HFF-Myc (cell line): ENCODE results near the gene EXOSC10.
"Not testable (repeated sequence)": the region's sequence is repeated elsewhere in the genome, so short reads cannot be mapped to it uniquely, and the experiment has no call there.

Source experiments
- DNase-seq: peaks from one replicate; pipeline ENCODE4 v3.0.0-alpha.2; 2011; ENCODE audit warnings: low read depth; ENCODE audit errors: extremely low read depth
- H3K4me3 ChIP-seq: replicated peaks from 2 replicates; pipeline ENCODE4 v1.5.1; 2011; ENCODE audit warnings: low read depth, mild to moderate bottlenecking, control low read depth, low read length
- CTCF ChIP-seq: IDR thresholded peaks from 2 replicates; pipeline ENCODE4 v1.5.1; 2012; ENCODE audit warnings: mild to moderate bottlenecking, low read depth, low read length, control low read depth; ENCODE audit errors: missing control alignments

The EXOSC10 gene

GRCh38 chr1:11024874-11025203, 74.8 kb downstream of the EXOSC10 start:
- no peak for TF ChIP-seq CTCF
- DNase-seq, result no peak
- no peak overlapping the region for H3K4me3 ChIP-seq

GRCh38 chr1:11024154-11024873, 75.4 kb downstream of the EXOSC10 start:
- no peak for DNase-seq
- no peak overlapping the region for H3K4me3 ChIP-seq
- no peak for TF ChIP-seq CTCF

- TF ChIP-seq CTCF, result no peak
- no peak overlapping the region for H3K4me3 ChIP-seq
- DNase-seq, result no peak
Measured at GRCh38 chr1:11023201-11023600, 76.5 kb downstream of the EXOSC10 start.

- no peak for DNase-seq
- TF ChIP-seq CTCF, result no peak
- H3K4me3 ChIP-seq, result no peak overlapping the region
Measured at GRCh38 chr1:11019971-11020370, 79.7 kb downstream of the EXOSC10 start.

GRCh38 chr1:11019358-11019757, 80.3 kb downstream of the EXOSC10 start:
- H3K4me3 ChIP-seq, DNase-seq: not testable (repeated sequence)
